Upper lobe of right lung (tissue), 1 donor: Measurements from ENCODE around the gene TMEM116. TPM values are rescaled to one million over a fixed set of nuclear protein-coding genes. Genes with fewer than 3 reads are reported as not detected.
"Not testable (repeated sequence)": the region's sequence is repeated elsewhere in the genome, so short reads cannot be mapped to it uniquely, and the experiment has no call there.

Experiments
- ATAC-seq: fragments of 200-7000 bp; cut with Tn5 transposase; one replicate; pipeline ENCODE4 v1.9.1; 2020; ENCODE audit warnings: mild to moderate bottlenecking, moderate library complexity
- DNase-seq: peaks from one replicate; pipeline ENCODE4 v3.0.0-alpha.2; 2020
- H3K27ac ChIP-seq: fragments of 200-600 bp; one replicate; pipeline ENCODE4 v1.8.0; 2022
- H3K27me3 ChIP-seq: fragments of 200-600 bp; one replicate; pipeline ENCODE4 v1.8.0; 2022; ENCODE audit warnings: mild to moderate bottlenecking
- H3K36me3 ChIP-seq: fragments of 200-600 bp; one replicate; pipeline ENCODE4 v1.8.0; 2022
- H3K4me1 ChIP-seq: fragments of 200-600 bp; one replicate; pipeline ENCODE4 v1.8.0; 2022
- H3K4me3 ChIP-seq: fragments of 200-600 bp; one replicate; pipeline ENCODE4 v1.8.0; 2022; ENCODE audit warnings: mild to moderate bottlenecking
- H3K9me3 ChIP-seq: fragments of 200-600 bp; one replicate; pipeline ENCODE4 v1.8.0; 2022
- intact Hi-C: fragments of 100-400 bp; cut with DNase I; formaldehyde crosslinking; loops from one replicate; pipeline ENCODE4 v1.11.0; 2022
- total RNA-seq: library from RNA; stranded (reverse); fragmentation: NEBNext Ultra II Directional; extraction: Animal tissue kit (Norgen Biotek cat#: 25700); gene quantifications from one replicate; pipeline ENCODE4 v1.2.1, GENCODE V29; 2021
- TF ChIP-seq, protein P1 (sequence below): fragments of 200-600 bp; IDR thresholded peaks from one replicate; pipeline ENCODE4 v1.8.0; 2022; ENCODE audit warnings: antibody characterized with exemption
- donor health status: DM: no; HTN: yes; CAD: no; lungs with severe emphysema.

The TMEM116 gene
- total RNA-seq, 1 donor from 2014 or later = 23.4 TPM

DNA sequence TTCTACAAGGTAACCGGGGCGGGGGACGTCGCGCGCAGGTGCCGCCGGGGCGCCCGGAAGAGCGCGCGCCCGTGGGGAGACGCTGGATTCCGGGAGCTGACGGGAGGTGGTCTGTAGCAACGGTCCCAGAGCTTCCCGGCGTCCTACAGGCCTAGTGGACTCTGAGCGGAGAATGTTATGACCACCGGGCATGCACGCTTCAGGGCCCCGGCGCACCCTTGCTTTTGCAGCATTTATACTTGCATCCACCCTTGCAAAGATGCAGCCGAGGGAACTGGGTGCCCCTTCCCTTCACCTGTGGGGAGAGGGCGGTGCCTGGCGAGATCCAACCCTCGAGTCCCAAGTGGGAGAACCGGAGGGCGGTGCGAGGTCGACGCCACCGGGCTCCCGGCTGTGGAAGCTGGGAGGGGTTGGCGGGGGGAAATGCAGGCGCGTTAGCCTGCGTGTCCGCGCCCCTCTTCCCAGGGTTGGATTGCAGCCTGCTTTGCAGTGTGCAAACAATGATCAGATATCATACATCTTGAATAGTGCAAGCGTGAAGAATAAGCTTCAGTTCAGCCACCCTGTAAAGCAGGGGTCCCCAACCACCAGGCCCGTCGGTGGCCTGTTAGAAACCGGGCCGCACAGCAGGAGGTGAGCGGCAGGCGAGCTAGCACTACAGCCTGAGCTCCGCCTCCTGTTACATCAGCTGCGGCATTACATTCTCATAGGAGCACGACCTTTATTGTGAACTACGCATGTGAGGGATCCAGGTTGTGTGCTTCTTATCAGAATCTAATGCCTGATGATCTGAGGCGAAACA lies 837 bp upstream of the TMEM116 start:
- H3K9me3 ChIP-seq = no peaks in the 10 kb centered on the region
- TF ChIP-seq, protein P1, sequence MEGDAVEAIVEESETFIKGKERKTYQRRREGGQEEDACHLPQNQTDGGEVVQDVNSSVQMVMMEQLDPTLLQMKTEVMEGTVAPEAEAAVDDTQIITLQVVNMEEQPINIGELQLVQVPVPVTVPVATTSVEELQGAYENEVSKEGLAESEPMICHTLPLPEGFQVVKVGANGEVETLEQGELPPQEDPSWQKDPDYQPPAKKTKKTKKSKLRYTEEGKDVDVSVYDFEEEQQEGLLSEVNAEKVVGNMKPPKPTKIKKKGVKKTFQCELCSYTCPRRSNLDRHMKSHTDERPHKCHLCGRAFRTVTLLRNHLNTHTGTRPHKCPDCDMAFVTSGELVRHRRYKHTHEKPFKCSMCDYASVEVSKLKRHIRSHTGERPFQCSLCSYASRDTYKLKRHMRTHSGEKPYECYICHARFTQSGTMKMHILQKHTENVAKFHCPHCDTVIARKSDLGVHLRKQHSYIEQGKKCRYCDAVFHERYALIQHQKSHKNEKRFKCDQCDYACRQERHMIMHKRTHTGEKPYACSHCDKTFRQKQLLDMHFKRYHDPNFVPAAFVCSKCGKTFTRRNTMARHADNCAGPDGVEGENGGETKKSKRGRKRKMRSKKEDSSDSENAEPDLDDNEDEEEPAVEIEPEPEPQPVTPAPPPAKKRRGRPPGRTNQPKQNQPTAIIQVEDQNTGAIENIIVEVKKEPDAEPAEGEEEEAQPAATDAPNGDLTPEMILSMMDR = no peak
- H3K27me3 ChIP-seq = no peaks in the 10 kb centered on the region
- intact Hi-C loops = no loop called here
- H3K27ac ChIP-seq = peak overlapping the region; percentile 96
- ATAC-seq = peak; percentile 55
- H3K4me1 ChIP-seq = peaks cover 27% of the 10 kb centered on the region
- peak; percentile 87 for DNase-seq
- H3K36me3 ChIP-seq = peaks cover 10% of the 10 kb centered on the region
- peak overlapping the region; percentile 90 for H3K4me3 ChIP-seq

DNA sequence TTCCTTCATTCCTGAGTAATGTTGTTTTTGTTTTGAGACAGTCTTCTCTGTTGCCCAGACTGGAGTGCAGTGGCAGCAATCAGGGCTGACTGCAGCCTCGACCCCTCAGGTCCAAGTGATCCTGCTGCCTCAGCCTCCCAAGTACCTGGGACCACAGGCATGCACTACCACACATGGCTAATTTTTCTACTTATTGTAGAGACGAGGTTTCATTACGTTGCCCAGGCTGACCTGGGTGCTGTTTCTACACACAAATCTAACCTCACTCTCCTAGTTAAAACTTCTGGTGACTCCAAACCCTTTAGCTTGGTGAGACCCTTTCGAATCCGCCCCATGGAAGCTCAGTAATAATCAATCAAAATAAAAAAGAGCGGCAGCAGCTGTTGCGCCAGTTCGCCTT lies 1.3 kb downstream of the TMEM116 start:
- intact Hi-C loops = no loop called here
- H3K4me3 ChIP-seq = peak overlapping the region; percentile 90
- TF ChIP-seq, protein P1 = no peak
- H3K27me3 ChIP-seq = no peaks in the 10 kb centered on the region
- ATAC-seq = no peak
- peak overlapping the region; percentile 96 for H3K27ac ChIP-seq
- no peaks in the 10 kb centered on the region for H3K9me3 ChIP-seq
- DNase-seq = no peak
- peaks cover 3% of the 10 kb centered on the region for H3K36me3 ChIP-seq
- H3K4me1 ChIP-seq = peaks cover 32% of the 10 kb centered on the region

DNA sequence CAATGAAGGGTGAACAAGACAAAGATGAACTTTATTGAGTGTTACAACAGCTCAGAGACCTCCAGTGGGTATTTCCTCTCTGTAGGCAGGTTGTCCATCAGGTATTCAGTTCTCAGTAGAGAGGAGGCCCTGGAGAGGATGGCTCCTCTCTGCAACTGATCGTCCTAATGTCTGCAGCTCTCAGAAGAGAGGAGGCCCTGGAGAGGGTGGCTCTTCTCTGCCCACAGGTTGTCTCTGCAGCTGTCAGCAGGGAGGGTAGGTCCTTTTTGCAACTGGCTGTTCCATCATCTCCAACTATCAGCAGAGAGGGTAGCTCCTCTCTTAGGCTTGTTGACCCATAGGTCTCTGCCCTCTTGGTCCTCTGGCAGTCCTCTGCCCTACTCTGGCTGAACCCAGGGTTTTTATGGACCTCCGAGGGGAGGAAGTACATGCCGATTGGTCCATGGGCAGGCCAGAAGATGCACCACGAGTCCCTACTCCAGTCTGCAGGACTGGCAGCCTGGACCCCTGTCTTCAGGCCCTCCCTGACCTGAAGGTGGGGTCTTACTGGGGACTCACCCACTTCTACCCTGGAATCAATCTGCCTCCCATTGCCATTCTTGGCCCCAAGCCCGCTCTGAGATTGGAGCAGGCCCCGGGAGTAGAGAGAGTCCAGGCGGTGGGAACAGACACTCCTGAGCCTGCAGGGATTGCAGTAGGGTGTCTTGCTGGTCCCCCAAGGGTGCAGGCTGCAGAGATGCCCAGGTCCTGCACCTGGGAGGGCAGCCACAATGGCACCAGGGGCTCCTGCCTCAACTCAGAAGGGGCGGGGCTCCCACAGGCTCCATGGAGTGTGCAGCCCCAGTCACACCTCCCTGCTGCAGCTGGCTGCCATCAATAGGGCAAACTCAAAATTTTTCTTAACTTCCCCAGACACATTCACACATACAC lies 2.3 kb downstream of the TMEM116 start:
- Histone ChIP-seq H3K9me3 (no peaks in the 10 kb centered on the region), H3K4me1 (peaks cover 32% of the 10 kb centered on the region), H3K27ac (no peak overlapping the region), H3K36me3 (no peaks in the 10 kb centered on the region), H3K4me3 (no peak overlapping the region), H3K27me3 (no peaks in the 10 kb centered on the region)
- TF ChIP-seq, protein P1 = no peak
- no peak for DNase-seq
- no peak for ATAC-seq
- intact Hi-C loops = no loop called here

DNA sequence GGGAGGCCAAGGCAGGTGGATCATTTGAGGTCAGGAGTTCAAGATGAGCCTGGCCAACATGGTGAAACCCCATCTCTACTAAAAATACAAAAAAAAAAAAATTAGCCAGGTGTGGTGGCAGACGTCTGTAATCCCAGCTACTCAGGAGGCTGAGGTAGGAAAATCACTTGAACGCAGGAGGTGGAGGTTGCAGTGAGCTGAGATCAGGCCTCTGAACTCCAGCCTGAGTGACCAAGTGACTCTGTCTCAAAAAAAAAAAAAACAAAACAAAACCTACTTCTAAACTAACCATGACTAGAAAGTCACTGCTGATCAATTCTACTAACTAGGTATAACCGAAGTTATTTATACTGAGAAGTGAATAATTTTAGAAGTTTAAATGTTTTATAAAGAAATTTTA lies 3.4 kb downstream of the TMEM116 start:
- H3K27ac ChIP-seq, H3K4me3 ChIP-seq, intact Hi-C loops, H3K27me3 ChIP-seq, H3K36me3 ChIP-seq, H3K9me3 ChIP-seq, ATAC-seq, DNase-seq: not testable (repeated sequence)
- peaks cover 26% of the 10 kb centered on the region for H3K4me1 ChIP-seq

DNA sequence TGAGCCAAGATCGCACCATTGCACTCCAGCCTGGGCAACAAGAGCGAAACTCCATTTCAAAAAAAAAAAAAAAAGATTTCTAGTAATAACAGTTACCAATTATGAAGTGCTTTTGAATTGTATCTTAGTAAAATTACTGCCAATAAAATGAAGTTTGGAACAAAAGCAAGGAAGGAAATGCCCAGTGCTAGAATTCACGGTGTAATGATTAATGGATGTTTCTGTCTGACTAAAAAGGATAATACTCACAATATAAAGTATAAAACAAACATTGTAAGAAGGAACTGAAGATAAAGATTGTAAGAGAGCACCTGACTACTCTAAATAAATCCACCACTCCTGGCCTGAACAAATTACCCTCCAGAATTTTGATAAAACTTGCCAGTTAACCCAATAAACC lies 4.0 kb downstream of the TMEM116 start:
- no peak for ATAC-seq
- H3K9me3 ChIP-seq = no peaks in the 10 kb centered on the region
- peaks cover 21% of the 10 kb centered on the region for H3K4me1 ChIP-seq
- DNase-seq = no peak
- H3K27ac ChIP-seq = no peak overlapping the region
- TF ChIP-seq, protein P1 = no peak
- intact Hi-C loops = no loop called here
- H3K36me3 ChIP-seq = no peaks in the 10 kb centered on the region
- H3K4me3 ChIP-seq = no peak overlapping the region
- H3K27me3 ChIP-seq = no peaks in the 10 kb centered on the region

DNA sequence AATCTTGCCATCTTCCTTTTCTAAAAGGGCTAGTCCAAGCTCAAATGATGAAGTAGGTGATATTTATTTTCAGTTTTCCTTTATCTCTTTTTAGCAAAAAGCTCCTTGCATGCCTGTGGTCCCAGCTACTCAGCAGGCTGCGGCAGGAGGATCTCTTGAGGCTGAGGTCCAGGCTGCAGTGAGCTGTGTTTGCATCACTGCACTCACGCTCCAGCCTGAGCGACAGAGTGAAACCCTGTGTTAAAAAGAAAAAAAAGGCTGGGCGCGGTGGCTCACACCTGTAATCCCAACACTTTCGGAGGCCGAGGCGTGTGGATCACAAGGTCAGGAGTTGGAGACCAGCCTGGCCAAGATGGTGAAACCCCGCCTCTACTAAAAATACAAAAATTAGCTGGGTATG lies 5.0 kb downstream of the TMEM116 start:
- intact Hi-C loops = no loop called here
- H3K27ac ChIP-seq = no peak overlapping the region
- DNase-seq (no peak), ATAC-seq (no peak)
- TF ChIP-seq, protein P1 = no peak
- peaks cover 21% of the 10 kb centered on the region for H3K4me1 ChIP-seq
- H3K27me3 ChIP-seq = no peaks in the 10 kb centered on the region
- H3K4me3 ChIP-seq = no peak overlapping the region
- H3K36me3 ChIP-seq = no peaks in the 10 kb centered on the region
- H3K9me3 ChIP-seq = no peaks in the 10 kb centered on the region
